KMS-11 (cell line): ENCODE results near the gene PEAR1.

Source experiments
- H2AFZ ChIP-seq: fragments of 200-600 bp; sonication (generic); 2 replicates; pipeline ENCODE4 v1.6.1; 2016; ENCODE audit warnings: antibody characterized with exemption, mixed run types, low read depth
- H3K27ac ChIP-seq: fragments of 200-600 bp; sonication (generic); 2 replicates; pipeline ENCODE4 v1.6.1; 2016; ENCODE audit warnings: mild to moderate bottlenecking, mixed run types
- H3K27me3 ChIP-seq: fragments of 200-600 bp; sonication (generic); 2 replicates; pipeline ENCODE4 v1.6.1; 2017; ENCODE audit warnings: mild to moderate bottlenecking, low read depth, mixed run types, moderate library complexity; ENCODE audit not compliant: insufficient read depth
- H3K36me3 ChIP-seq: fragments of 200-600 bp; sonication (generic); 2 replicates; pipeline ENCODE4 v1.6.1; 2017; ENCODE audit warnings: mild to moderate bottlenecking, mixed run types; ENCODE audit not compliant: insufficient read depth
- H3K4me1 ChIP-seq: fragments of 200-600 bp; sonication (generic); 2 replicates; pipeline ENCODE4 v1.6.1; 2016; ENCODE audit warnings: mild to moderate bottlenecking, low read depth, mixed run types; ENCODE audit not compliant: poor library complexity, severe bottlenecking
- H3K4me2 ChIP-seq: fragments of 200-600 bp; sonication (generic); 2 replicates; pipeline ENCODE4 v1.7.0; 2016; ENCODE audit warnings: mild to moderate bottlenecking, mixed run types
- H3K4me3 ChIP-seq: fragments of 200-600 bp; sonication (generic); IDR thresholded peaks from 2 replicates; pipeline ENCODE4 v1.6.1; 2017; ENCODE audit warnings: low read depth, low read length, mixed read lengths; ENCODE audit not compliant: insufficient read depth
- H3K79me2 ChIP-seq: fragments of 200-600 bp; sonication (generic); 2 replicates; pipeline ENCODE4 v1.6.1; 2016; ENCODE audit warnings: low read depth, mixed run types; ENCODE audit not compliant: insufficient read depth
- H3K9ac ChIP-seq: fragments of 200-600 bp; sonication (generic); 2 replicates; pipeline ENCODE4 v1.6.1; 2016; ENCODE audit warnings: mild to moderate bottlenecking, mixed run types
- H4K20me1 ChIP-seq: fragments of 200-600 bp; sonication (generic); 2 replicates; pipeline ENCODE4 v1.6.1; 2016; ENCODE audit warnings: mild to moderate bottlenecking, mixed run types; ENCODE audit not compliant: insufficient read depth
- TF ChIP-seq, protein P1 (sequence below): fragments of 200-600 bp; sonication (generic); conservative IDR thresholded peaks from 2 replicates; pipeline ENCODE4 v1.6.1; 2017; ENCODE audit warnings: low read depth, mild to moderate bottlenecking, antibody characterized with exemption, low read length, moderate library complexity, mixed read lengths

PEAR1 gene

DNA sequence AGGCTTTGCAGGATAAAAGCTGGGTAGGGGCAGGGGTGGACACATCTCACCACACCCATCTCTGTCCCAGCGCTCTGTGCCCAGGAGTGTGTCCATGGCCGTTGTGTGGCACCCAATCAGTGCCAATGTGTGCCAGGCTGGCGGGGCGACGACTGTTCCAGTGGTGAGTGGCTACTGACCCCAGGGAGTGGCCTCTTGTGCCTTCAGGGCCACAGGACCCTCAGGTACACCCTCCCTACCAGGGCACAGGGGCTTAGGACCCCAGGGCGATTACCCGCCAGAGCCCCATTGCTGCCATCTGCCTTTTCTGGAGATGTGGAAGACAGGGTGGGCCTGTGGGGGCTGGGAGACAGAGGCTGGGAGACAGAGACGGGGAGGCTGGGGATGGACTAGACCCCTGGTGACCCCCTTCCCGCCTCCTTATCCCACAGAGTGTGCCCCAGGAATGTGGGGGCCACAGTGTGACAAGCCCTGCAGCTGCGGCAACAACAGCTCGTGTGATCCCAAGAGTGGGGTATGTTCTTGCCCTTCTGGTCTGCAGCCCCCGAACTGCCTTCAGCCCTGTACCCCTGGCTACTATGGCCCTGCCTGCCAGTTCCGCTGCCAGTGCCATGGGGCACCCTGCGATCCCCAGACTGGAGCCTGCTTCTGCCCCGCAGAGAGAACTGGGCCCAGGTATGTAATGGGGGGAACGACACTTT is 12.8 kb downstream of the PEAR1 start:
- H3K9ac ChIP-seq: no peak overlapping the region
- no peak overlapping the region for H2AFZ ChIP-seq
- H3K4me2 ChIP-seq: no peak overlapping the region
- no peak overlapping the region for H3K27ac ChIP-seq
- no peaks in the 10 kb centered on the region for H3K4me1 ChIP-seq
- H3K4me3 ChIP-seq: no peak overlapping the region
- H3K79me2 ChIP-seq: no peaks in the 10 kb centered on the region
- TF ChIP-seq, protein P1, sequence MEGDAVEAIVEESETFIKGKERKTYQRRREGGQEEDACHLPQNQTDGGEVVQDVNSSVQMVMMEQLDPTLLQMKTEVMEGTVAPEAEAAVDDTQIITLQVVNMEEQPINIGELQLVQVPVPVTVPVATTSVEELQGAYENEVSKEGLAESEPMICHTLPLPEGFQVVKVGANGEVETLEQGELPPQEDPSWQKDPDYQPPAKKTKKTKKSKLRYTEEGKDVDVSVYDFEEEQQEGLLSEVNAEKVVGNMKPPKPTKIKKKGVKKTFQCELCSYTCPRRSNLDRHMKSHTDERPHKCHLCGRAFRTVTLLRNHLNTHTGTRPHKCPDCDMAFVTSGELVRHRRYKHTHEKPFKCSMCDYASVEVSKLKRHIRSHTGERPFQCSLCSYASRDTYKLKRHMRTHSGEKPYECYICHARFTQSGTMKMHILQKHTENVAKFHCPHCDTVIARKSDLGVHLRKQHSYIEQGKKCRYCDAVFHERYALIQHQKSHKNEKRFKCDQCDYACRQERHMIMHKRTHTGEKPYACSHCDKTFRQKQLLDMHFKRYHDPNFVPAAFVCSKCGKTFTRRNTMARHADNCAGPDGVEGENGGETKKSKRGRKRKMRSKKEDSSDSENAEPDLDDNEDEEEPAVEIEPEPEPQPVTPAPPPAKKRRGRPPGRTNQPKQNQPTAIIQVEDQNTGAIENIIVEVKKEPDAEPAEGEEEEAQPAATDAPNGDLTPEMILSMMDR: no peak
- no peaks in the 10 kb centered on the region for H3K36me3 ChIP-seq
- no peaks in the 10 kb centered on the region for H4K20me1 ChIP-seq
- peaks cover 97% of the 10 kb centered on the region for H3K27me3 ChIP-seq

DNA sequence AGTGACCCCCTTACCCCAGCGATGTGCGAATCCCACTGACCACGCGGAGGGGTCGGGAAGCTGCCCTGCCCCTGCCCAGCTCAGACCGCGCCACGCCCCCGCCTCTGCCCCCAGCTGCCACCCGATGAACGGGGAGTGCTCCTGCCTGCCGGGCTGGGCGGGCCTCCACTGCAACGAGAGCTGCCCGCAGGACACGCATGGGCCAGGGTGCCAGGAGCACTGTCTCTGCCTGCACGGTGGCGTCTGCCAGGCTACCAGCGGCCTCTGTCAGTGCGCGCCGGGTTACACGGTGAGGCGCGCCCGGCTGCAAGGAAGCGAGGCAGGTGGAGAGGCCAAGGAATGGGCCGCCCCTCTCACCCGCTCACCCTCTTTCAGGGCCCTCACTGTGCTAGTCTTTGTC is 15.0 kb downstream of the PEAR1 start:
- TF ChIP-seq, protein P1: no peak
- H3K4me1 ChIP-seq: no peaks in the 10 kb centered on the region
- H3K9ac ChIP-seq: no peak overlapping the region
- no peaks in the 10 kb centered on the region for H4K20me1 ChIP-seq
- H3K79me2 ChIP-seq: no peaks in the 10 kb centered on the region
- H3K4me3 ChIP-seq: no peak overlapping the region
- H3K27ac ChIP-seq: no peak overlapping the region
- H3K36me3 ChIP-seq: no peaks in the 10 kb centered on the region
- peaks cover 97% of the 10 kb centered on the region for H3K27me3 ChIP-seq
- no peak overlapping the region for H3K4me2 ChIP-seq
- no peak overlapping the region for H2AFZ ChIP-seq

DNA sequence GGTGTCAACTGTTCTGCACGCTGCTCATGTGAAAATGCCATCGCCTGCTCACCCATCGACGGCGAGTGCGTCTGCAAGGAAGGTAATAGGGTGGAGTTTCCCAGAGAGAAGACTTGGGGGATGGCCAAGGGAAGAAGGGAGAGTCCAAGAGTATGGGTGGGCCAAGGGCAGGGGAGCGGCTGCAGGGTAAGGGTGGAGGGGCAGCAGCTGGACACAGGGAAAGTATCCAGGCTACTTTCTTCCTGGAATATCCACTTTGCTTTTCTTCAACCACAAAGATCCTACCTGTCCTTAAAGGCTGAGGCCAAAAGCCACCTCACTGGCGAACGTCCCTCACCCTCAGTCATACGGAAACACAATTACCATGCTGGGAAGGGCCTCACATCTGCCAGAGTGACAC is 15.4 kb downstream of the PEAR1 start:
- Histone ChIP-seq H3K4me2 (no peak overlapping the region), H3K4me1 (no peaks in the 10 kb centered on the region), H2AFZ (no peak overlapping the region), H3K9ac (no peak overlapping the region), H4K20me1 (no peaks in the 10 kb centered on the region), H3K36me3 (no peaks in the 10 kb centered on the region), H3K27me3 (peaks cover 97% of the 10 kb centered on the region), H3K79me2 (no peaks in the 10 kb centered on the region), H3K27ac (no peak overlapping the region), H3K4me3 (no peak overlapping the region)
- TF ChIP-seq, protein P1: no peak

- H3K79me2 ChIP-seq: no peaks in the 10 kb centered on the region
- no peak overlapping the region for H3K27ac ChIP-seq
- no peak overlapping the region for H3K4me2 ChIP-seq
- no peak overlapping the region for H3K4me3 ChIP-seq
- no peak overlapping the region for H3K9ac ChIP-seq
- no peaks in the 10 kb centered on the region for H3K36me3 ChIP-seq
- H3K4me1 ChIP-seq: no peaks in the 10 kb centered on the region
- TF ChIP-seq, protein P1: no peak
- no peak overlapping the region for H2AFZ ChIP-seq
- peaks cover 96% of the 10 kb centered on the region for H3K27me3 ChIP-seq
- no peaks in the 10 kb centered on the region for H4K20me1 ChIP-seq
Measured at GRCh38 chr1:156909671-156910070, 16.2 kb downstream of the PEAR1 start.
